ENCODE data around the gene UBL4B.

Gene UBL4B

DNA sequence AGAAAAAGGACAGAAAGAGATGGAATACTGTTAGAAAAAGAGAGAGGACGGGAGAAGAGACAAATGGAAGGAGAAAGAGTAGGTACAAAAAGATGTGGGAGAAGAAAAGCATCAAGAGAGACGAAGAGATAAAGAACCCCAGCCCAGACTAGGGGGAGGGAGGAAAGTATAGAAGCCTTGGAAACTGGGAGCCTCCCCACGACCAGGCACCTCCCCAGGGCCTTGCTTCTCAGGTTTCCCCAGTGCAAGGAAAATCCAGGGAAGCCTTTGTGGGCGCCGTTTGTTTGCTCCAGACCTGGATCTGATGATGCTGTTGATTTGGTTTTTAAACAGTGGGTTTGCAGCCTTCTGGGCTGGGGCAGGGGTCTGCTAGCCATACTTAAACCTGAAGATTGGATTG, 26.6 kb upstream of the UBL4B start:
- DNase-seq (ENCODE audit: low read depth), result no peak

DNA sequence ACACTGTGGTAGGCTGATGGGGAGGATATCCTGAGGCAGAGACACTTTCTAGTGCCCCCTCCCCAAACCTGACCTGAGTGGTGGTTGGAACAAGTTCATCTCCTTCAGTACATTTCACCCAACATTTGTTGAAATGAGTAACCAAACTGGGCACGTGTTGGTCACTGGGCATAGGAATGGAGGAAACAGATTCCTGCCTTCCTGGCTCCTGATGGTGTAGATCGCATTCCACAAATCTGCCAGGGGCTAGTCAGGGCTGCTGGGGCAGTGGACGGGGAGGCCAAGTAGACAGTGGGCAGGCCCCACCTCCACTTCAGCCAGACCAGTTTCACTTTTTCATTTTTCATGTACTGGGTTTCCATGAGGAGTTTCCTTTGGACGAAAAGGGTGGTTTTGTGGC, 25.3 kb upstream of the UBL4B start:
- DNase-seq (ENCODE audit: low read depth), result no peak

DNA sequence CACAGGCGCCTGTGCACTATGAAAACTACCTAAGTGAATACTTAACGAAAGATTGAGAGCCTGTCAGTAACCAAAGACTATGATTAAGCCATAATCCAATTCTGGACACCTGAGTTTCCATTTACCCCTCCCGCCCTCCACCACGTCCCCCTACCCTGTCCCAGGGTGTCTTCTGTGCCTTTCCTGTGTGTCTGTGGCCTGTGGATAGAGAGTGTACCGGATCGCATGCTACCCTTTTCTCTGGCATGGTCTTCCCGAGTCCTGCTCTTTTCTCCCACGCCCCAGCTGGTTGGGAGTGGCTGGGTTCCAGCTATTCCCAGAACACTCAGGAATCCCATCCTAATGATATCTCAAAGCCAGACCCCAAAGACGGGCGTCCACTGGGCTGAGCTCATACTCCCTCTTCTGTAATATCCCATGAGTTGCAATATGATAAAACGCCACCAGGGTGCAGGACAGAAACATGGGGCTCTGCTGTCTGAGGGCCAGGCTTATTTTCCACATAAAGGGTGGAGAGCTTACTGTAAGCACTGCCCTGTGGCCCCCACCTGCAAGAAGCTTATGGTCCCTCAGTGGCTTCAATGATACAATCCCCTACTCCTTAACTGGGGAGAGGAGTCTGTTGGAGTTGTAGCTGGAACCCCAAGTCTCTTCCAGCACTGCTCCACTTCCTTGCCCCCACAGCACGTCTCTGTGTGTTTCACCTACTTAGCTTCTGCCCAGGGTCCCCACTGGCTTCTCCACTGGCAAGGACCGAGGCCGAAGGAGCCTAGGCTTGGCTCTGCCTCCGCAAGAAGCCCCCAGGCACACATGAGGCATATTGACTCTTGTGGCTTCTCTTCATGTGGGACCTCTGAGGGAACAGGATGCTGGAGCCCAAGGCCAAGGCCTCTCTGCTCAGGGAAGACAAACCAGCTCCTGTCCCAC, 24.2 kb upstream of the UBL4B start:
- DNase-seq (ENCODE audit: low read depth), result no peak

- DNase-seq (ENCODE audit: low read depth), result no peak
Measured at GRCh38 chr1:110088739-110089316, 23.4 kb upstream of the UBL4B start.

GRCh38 chr1:110089561-110090275, 22.5 kb upstream of the UBL4B start:
- DNase-seq (ENCODE audit: low read depth), result no peak

GRCh38 chr1:110091381-110091780, 20.9 kb upstream of the UBL4B start:
- no peak for DNase-seq (ENCODE audit: low read depth)

- DNase-seq (ENCODE audit: low read depth), result no peak
Measured at GRCh38 chr1:110091791-110092190, 20.5 kb upstream of the UBL4B start.

DNA sequence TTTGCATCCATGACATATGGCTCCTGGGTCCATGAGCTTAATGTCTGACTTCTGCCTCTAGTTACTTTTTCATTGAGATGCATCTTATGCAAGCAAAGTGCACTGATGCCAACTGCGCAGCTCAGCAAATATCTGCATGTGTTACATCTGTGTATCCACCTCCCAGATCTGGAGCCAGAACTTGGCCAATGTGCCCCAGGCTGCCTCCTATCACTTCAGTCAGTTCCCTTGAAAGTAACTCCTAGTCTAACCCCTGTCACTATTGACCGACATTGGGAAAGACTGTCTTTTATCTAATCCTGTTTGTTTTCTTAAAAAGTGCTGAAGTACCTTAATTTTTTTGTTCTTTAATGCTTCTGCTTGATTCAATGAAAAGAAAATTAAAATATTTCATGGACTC, 19.3 kb upstream of the UBL4B start:
- no peak for DNase-seq (ENCODE audit: low read depth)

GRCh38 chr1:110094931-110095654, 17.1 kb upstream of the UBL4B start:
- DNase-seq (ENCODE audit: low read depth), result no peak

GRCh38 chr1:110097507-110098221, 14.6 kb upstream of the UBL4B start:
- no peak for DNase-seq (ENCODE audit: low read depth)

GRCh38 chr1:110098222-110099026, 13.8 kb upstream of the UBL4B start:
- DNase-seq (ENCODE audit: low read depth), result no peak

GRCh38 chr1:110100335-110100734, 11.9 kb upstream of the UBL4B start:
- DNase-seq (ENCODE audit: low read depth), result no peak

- DNase-seq (ENCODE audit: low read depth), result no peak
Measured at GRCh38 chr1:110102081-110102480, 10.2 kb upstream of the UBL4B start.

DNA sequence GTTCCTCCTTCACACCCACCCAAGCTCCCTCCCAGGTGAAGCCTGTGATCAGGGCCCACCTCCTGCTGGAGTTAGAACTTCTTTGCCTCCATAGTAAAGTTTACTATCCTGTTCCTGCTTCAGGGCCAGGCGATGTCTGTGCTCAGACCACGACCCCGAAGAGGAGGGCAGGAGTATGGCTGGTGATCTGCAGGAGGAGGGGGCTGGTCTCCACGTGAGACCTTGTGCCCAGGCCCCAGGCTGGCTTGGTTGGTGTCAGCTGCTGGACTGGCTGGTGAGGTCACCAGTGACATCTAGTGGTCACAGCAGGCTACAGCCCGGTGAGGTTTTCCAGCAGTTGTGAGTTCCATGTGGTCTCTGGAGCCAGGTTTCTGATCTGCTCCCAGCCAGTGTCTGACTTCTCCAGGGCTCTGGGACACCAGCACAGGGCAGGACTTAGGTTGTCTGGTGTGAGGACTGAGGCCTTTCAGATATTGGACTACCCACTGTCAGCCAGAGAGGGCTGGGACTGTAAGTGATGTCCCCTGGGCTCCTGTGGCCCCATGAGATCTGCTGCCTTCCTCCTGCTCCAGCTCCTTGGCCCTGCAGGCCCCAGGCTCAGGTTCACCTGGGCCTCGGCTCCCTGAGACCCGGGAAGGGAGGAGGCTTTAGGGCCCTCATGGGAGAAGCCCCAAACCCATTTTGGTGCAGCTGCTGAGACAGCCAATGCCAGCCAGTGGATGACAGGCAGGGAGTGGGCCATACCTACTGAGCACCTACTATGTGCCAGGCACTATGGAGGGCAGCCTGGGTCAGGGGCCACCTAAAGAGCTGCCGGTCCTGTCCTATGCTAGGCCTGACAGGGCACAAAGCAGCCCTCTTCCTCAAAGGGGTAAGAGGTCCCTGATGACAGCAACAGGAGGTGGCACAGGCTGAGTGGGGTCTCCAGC, 6.0 kb upstream of the UBL4B start:
- DNase-seq (ENCODE audit: low read depth), result no peak

DNA sequence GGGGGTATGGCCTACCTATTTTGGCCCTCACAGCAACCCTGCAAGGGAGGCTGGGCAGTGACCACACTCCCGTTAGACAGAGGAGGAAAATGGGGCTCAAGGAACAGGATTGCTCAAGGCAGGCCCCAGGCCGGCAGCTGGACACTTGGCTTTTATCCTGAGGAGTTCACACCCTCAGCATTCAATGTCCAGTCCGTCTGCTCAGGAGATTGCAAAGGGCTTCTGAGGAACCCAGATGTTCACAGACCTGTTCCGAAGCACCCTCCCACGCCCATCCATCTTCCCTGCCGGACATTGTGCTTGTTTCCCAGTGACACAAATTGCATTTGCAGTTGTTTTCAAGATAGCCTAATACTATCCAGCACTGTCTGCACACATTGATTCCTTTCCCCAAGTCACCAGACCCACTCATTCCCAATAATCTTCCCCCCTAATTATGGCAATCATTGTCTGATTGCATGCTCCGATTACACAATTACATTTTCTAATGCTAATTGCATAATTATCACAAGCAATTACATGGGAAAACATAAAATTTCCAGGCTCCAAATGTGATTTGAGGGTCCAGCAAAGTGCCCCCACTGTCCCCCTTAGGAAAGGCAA, 4.3 kb upstream of the UBL4B start:
- no peak for DNase-seq (ENCODE audit: low read depth)

DNA sequence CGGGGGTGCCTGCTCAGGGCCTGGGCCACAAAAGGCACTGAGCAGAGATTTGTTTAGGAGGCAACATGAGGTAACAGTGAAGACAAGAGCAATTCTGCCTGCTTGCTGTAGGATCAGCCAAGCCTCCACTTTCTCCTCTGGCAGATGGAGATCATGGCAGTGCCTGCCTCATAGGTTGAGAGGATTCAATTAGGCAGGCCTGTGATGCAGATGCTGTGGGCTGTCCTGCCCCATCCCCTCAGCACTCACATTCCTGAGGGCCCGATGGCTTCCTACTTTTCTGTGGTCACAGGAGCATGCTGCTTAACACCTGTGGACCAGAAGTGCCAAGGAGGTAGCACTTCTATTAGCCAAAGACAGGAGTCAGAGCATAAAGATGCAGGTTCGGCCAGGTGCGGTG, 1.2 kb upstream of the UBL4B start:
- no peak for DNase-seq (ENCODE audit: low read depth)

- DNase-seq (ENCODE audit: low read depth), result no peak
Measured at GRCh38 chr1:110112656-110113055, 413 bp downstream of the UBL4B start.

GRCh38 chr1:110113551-110113950, 1.3 kb downstream of the UBL4B start:
- no peak for DNase-seq (ENCODE audit: low read depth)

DNA sequence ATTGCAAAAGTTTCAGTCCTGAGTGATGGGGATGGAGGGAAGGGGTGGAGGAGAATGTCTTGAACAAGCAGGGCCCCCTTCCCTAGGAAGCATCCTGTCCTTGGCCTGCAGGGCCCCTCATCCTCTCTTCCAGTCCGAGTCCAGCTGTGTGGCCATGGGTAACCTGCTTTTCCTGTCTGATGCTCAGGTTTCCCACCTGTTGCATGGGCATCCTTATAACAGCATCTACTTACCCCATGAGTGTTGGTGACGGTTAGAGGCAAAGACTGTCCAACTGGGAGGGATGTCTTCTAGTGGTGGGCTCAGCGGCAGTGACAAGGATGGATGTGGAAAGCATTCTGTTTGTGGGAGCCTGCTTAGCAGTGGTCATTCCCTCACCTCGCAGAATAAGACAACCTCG, 1.9 kb downstream of the UBL4B start:
- DNase-seq (ENCODE audit: low read depth), result no peak
